GM11168 (cell line): ENCODE measurements around the gene GTSF1L.

Source experiments
- in situ Hi-C: fragments of 300-500 bp; cut with MboI; formaldehyde crosslinking; loops from one replicate; pipeline ENCODE4 v1.12.0; 2022; ENCODE audit warnings: low sequenced_read_pairs; ENCODE audit not compliant: unreplicated experiment

Gene GTSF1L

DNA sequence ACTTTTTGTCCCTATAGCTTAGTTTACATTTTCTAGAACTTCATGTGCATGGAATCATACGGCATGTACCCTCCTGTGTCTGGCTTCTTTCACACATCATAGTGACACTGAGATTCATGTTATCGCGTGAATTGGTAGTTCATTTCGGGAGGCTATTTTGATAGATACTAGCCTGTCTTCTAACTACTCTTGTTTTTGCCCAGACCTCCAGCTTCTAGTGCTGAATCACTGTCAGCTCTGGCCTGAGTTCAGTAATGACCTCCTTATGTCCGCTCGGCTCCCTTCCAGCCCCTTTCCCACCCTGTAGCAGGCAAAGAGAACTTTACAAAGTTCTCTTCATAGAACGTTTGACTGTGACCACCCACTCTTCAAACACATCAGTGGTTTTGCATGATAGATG, 45.8 kb downstream of the GTSF1L start:
- in situ Hi-C loops = no loop called here

DNA sequence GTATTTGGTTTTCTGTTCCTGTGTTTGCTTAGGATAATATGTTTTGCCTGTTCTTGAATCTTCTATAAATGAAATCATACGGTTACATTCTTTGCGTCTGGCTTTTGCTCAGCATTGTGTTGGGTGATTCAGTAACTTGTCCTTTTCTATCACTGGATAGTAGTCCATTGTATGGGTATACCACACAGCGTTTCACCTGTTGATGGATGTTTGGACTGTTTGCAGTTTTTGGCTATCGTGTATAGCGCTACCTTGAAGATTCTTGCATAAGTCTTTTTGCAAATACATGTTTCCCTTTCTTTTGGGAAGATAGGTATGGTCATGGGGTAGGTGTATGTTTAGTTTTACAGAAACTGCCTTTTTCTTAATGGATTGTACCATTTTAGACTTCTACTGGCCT, 50.4 kb downstream of the GTSF1L start:
- in situ Hi-C loops = no loop called here
